ENCODE measurements around the gene TRMT11. TPM values are rescaled to one million over a fixed set of nuclear protein-coding genes. Genes with fewer than 3 reads are reported as not detected.
"Not testable (repeated sequence)": the region's sequence is repeated elsewhere in the genome, so short reads cannot be mapped to it uniquely, and the experiment has no call there.

Gene TRMT11
- total RNA-seq, 2 experiments from 2014 or later, result 17.1 to 18.1 TPM

- Mint-ChIP-seq H3K27me3 (ENCODE audit: low read depth) (peaks cover 10% of the 10 kb centered on the region), H3K4me1 (ENCODE audit: low read depth) (peaks cover 5% of the 10 kb centered on the region), H3K27ac (peak within 1 kb of the TSS; percentile 41), H3K9me3 (ENCODE audit: insufficient read depth) (no peaks in the 10 kb centered on the region), H3K36me3 (ENCODE audit: low read depth) (peaks cover under 1% of the 10 kb centered on the region), H3K4me3 (no peak within 1 kb of the TSS)
- DNase-seq, result peak; percentile 98
- CTCF ChIA-PET, result interaction anchor here (0.6 to 11.9 kb wide), 63 partner anchors 8 to 1558 kb away, joined by 3 to 225 read pairs (median 6); partner anchors contain the start of genes NCOA7 and TRMT11
- POLR2A ChIA-PET, result interaction anchor here (0.6 to 3.4 kb wide), 8 partner anchors 28 to 176 kb away, joined by 3 to 50 read pairs (median 8); partner anchors contain the start of genes NCOA7 and TRMT11
- peak; percentile 90 for ATAC-seq
Observed at GRCh38 chr6:125956506-125957390, 29.6 kb upstream of the TRMT11 start, which contains the start of gene HINT3. TSS of gene HINT3 (plus strand) at chr6:125956770. CDS start at chr6:125956978, 208 bp downstream.

GRCh38 chr6:125957391-125957693 is 29.0 kb upstream of the TRMT11 start:
- ChIA-PET CTCF (interaction anchor here (0.7 to 11.9 kb wide), 23 partner anchors 12 to 196 kb away, joined by 3 to 225 read pairs (median 9); partner anchors contain the start of genes NCOA7 and TRMT11), POLR2A (interaction anchor here (0.7 to 3.4 kb wide), 6 partner anchors 27 to 176 kb away, joined by 4 to 50 read pairs (median 12); partner anchors contain the start of genes NCOA7 and TRMT11)
- Mint-ChIP-seq H3K27ac (no peak overlapping the region), H3K27me3 (ENCODE audit: low read depth) (peaks cover 7% of the 10 kb centered on the region), H3K4me1 (ENCODE audit: low read depth) (peaks cover 5% of the 10 kb centered on the region), H3K4me3 (no peak overlapping the region), H3K36me3 (ENCODE audit: low read depth) (peaks cover 2% of the 10 kb centered on the region), H3K9me3 (ENCODE audit: insufficient read depth) (no peaks in the 10 kb centered on the region)
- DNase-seq, result no peak
- no peak for ATAC-seq

GRCh38 chr6:125957845-125958244 is 28.5 kb upstream of the TRMT11 start:
- ChIA-PET POLR2A (interaction anchor here (0.5 to 3.4 kb wide), 5 partner anchors 27 to 177 kb away, joined by 3 to 50 read pairs (median 15); partner anchors contain the start of genes NCOA7 and TRMT11), CTCF (interaction anchor here (0.9 to 11.9 kb wide), 20 partner anchors 12 to 197 kb away, joined by 3 to 225 read pairs (median 10); partner anchors contain the start of genes NCOA7 and TRMT11)
- peaks cover 2% of the 10 kb centered on the region for H3K36me3 Mint-ChIP-seq (ENCODE audit: low read depth)
- H3K27me3 Mint-ChIP-seq (ENCODE audit: low read depth), result peaks cover 7% of the 10 kb centered on the region
- no peaks in the 10 kb centered on the region for H3K9me3 Mint-ChIP-seq (ENCODE audit: insufficient read depth)
- no peak overlapping the region for H3K27ac Mint-ChIP-seq
- H3K4me3 Mint-ChIP-seq, result no peak overlapping the region
- peaks cover 5% of the 10 kb centered on the region for H3K4me1 Mint-ChIP-seq (ENCODE audit: low read depth)
- no peak for DNase-seq
- no peak for ATAC-seq

- no peak overlapping the region for H3K4me3 Mint-ChIP-seq
- H3K9me3 Mint-ChIP-seq (ENCODE audit: insufficient read depth), result no peaks in the 10 kb centered on the region
- CTCF ChIA-PET, result interaction anchor here (0.8 to 11.9 kb wide), 6 partner anchors 10 to 167 kb away, joined by 3 to 225 read pairs (median 4); partner anchors contain the start of gene NCOA7
- POLR2A ChIA-PET, result interaction anchor here (1.3 kb wide), 1 partner anchor 168 kb away, joined by 5 read pairs; the partner anchor contains the start of gene NCOA7
- DNase-seq (no peak), ATAC-seq (no peak)
- H3K27me3 Mint-ChIP-seq (ENCODE audit: low read depth), result peaks cover 7% of the 10 kb centered on the region
- no peak overlapping the region for H3K27ac Mint-ChIP-seq
- H3K36me3 Mint-ChIP-seq (ENCODE audit: low read depth), result peaks cover 2% of the 10 kb centered on the region
- H3K4me1 Mint-ChIP-seq (ENCODE audit: low read depth), result peaks cover 5% of the 10 kb centered on the region
Observed at GRCh38 chr6:125959041-125959440, 27.3 kb upstream of the TRMT11 start.

GRCh38 chr6:125961117-125961516 is 25.2 kb upstream of the TRMT11 start:
- ChIA-PET CTCF (interaction anchor here (1.3 to 11.9 kb wide), 4 partner anchors 9 to 169 kb away, joined by 3 to 225 read pairs (median 17); partner anchors contain the start of gene NCOA7), POLR2A (no interaction called here)
- DNase-seq, result no peak
- H3K36me3 Mint-ChIP-seq (ENCODE audit: low read depth), result peaks cover 2% of the 10 kb centered on the region
- no peak overlapping the region for H3K27ac Mint-ChIP-seq
- peaks cover 1% of the 10 kb centered on the region for H3K4me1 Mint-ChIP-seq (ENCODE audit: low read depth)
- no peaks in the 10 kb centered on the region for H3K9me3 Mint-ChIP-seq (ENCODE audit: insufficient read depth)
- no peak for ATAC-seq
- no peaks in the 10 kb centered on the region for H3K27me3 Mint-ChIP-seq (ENCODE audit: low read depth)
- no peak overlapping the region for H3K4me3 Mint-ChIP-seq

GRCh38 chr6:125962900-125963497 is 23.3 kb upstream of the TRMT11 start:
- H3K27ac Mint-ChIP-seq, result no peak overlapping the region
- no peak for ATAC-seq

GRCh38 chr6:125963817-125964216 is 22.5 kb upstream of the TRMT11 start:
- DNase-seq (no peak), ATAC-seq (no peak)
- Mint-ChIP-seq H3K36me3 (ENCODE audit: low read depth) (peaks cover 16% of the 10 kb centered on the region), H3K4me1 (ENCODE audit: low read depth) (no peaks in the 10 kb centered on the region), H3K9me3 (ENCODE audit: insufficient read depth) (no peaks in the 10 kb centered on the region), H3K27ac (no peak overlapping the region), H3K27me3 (ENCODE audit: low read depth) (no peaks in the 10 kb centered on the region), H3K4me3 (no peak overlapping the region)
- ChIA-PET POLR2A (interaction anchor here (2.4 kb wide), 1 partner anchor 183 kb away, joined by 8 read pairs; no protein-coding TSS in a partner anchor), CTCF (interaction anchor here (1.2 to 5.3 kb wide), 3 partner anchors 8 to 22 kb away, joined by 4 to 30 read pairs (median 8); partner anchors contain the start of genes HINT3 and TRMT11)

More at GRCh38 chr6:125962900-125963497, 23.3 kb upstream of the TRMT11 start:
- Mint-ChIP-seq H3K36me3 (ENCODE audit: low read depth) (peaks cover 9% of the 10 kb centered on the region), H3K4me1 (ENCODE audit: low read depth) (no peaks in the 10 kb centered on the region), H3K4me3 (no peak overlapping the region), H3K27me3 (ENCODE audit: low read depth) (no peaks in the 10 kb centered on the region), H3K9me3 (ENCODE audit: insufficient read depth) (no peaks in the 10 kb centered on the region)
- no peak for DNase-seq
- CTCF ChIA-PET, result interaction anchor here (5.3 kb wide), 1 partner anchor 11 kb away, joined by 30 read pairs; no protein-coding TSS in a partner anchor
- POLR2A ChIA-PET, result interaction anchor here (2.4 kb wide), 1 partner anchor 182 kb away, joined by 8 read pairs; no protein-coding TSS in a partner anchor

GRCh38 chr6:125966569-125966968 is 19.8 kb upstream of the TRMT11 start:
- Mint-ChIP-seq H3K4me3 (no peak overlapping the region), H3K9me3 (ENCODE audit: insufficient read depth) (no peaks in the 10 kb centered on the region), H3K4me1 (ENCODE audit: low read depth) (no peaks in the 10 kb centered on the region), H3K27me3 (ENCODE audit: low read depth) (no peaks in the 10 kb centered on the region), H3K36me3 (ENCODE audit: low read depth) (peaks cover 20% of the 10 kb centered on the region), H3K27ac (no peak overlapping the region)
- CTCF ChIA-PET, result interaction anchor here (5.4 kb wide), 1 partner anchor 9 kb away, joined by 60 read pairs; the partner anchor contains the start of gene HINT3
- DNase-seq, result no peak
- POLR2A ChIA-PET, result no interaction called here
- ATAC-seq, result no peak

GRCh38 chr6:125968493-125968892 is 17.8 kb upstream of the TRMT11 start:
- CTCF ChIA-PET, result interaction anchor here (5.4 kb wide), 1 partner anchor 11 kb away, joined by 60 read pairs; the partner anchor contains the start of gene HINT3
- POLR2A ChIA-PET, result interaction anchor here (0.9 kb wide), 1 partner anchor 178 kb away, joined by 3 read pairs; the partner anchor contains the start of gene NCOA7
- Mint-ChIP-seq H3K27ac (no peak overlapping the region), H3K36me3 (ENCODE audit: low read depth) (peaks cover 21% of the 10 kb centered on the region), H3K4me3 (no peak overlapping the region), H3K9me3 (ENCODE audit: insufficient read depth) (no peaks in the 10 kb centered on the region), H3K27me3 (ENCODE audit: low read depth) (no peaks in the 10 kb centered on the region), H3K4me1 (ENCODE audit: low read depth) (no peaks in the 10 kb centered on the region)
- ATAC-seq (no peak), DNase-seq (no peak)

GRCh38 chr6:125970760-125971159 is 15.6 kb upstream of the TRMT11 start:
- Mint-ChIP-seq H3K4me1 (ENCODE audit: low read depth) (peaks cover 6% of the 10 kb centered on the region), H3K27me3 (ENCODE audit: low read depth) (no peaks in the 10 kb centered on the region), H3K4me3 (no peak overlapping the region), H3K27ac (no peak overlapping the region), H3K9me3 (ENCODE audit: insufficient read depth) (no peaks in the 10 kb centered on the region), H3K36me3 (ENCODE audit: low read depth) (peaks cover 27% of the 10 kb centered on the region)
- ATAC-seq (no peak), DNase-seq (no peak)
- CTCF ChIA-PET, result interaction anchor here (1.0 to 5.4 kb wide), 4 partner anchors 9 to 189 kb away, joined by 3 to 60 read pairs (median 3); partner anchors contain the start of gene HINT3
- POLR2A ChIA-PET, result interaction anchor here (1.4 kb wide), 1 partner anchor 180 kb away, joined by 6 read pairs; the partner anchor contains the start of gene NCOA7

GRCh38 chr6:125972478-125972877 is 13.9 kb upstream of the TRMT11 start:
- H3K4me3 Mint-ChIP-seq; DNase-seq; POLR2A ChIA-PET; H3K27ac Mint-ChIP-seq; ATAC-seq; H3K9me3 Mint-ChIP-seq (ENCODE audit: insufficient read depth); H3K4me1 Mint-ChIP-seq (ENCODE audit: low read depth); H3K27me3 Mint-ChIP-seq (ENCODE audit: low read depth): not testable (repeated sequence)
- CTCF ChIA-PET, result interaction anchor here (1.8 to 3.8 kb wide), 3 partner anchors 9 to 168 kb away, joined by 5 to 50 read pairs (median 30); partner anchors contain the start of gene HINT3
- H3K36me3 Mint-ChIP-seq (ENCODE audit: low read depth), result peaks cover 23% of the 10 kb centered on the region

Data from activated CD8-positive, alpha-beta T cell treated with anti-CD3 and anti-CD28 coated beads, Interleukin-2, amount 10 ng/mL, durations not matched to agents 7 days and 5 days (primary cell).